NT2/D1 (cell line): Measurements from ENCODE around the gene SS18.

ENCODE experiments used
- SUZ12 ChIP-seq: IDR thresholded peaks from 2 replicates; pipeline ENCODE4 v1.6.1; 2011; ENCODE audit not compliant: insufficient read length, insufficient read depth; ENCODE audit errors: extremely low read depth
- YY1 ChIP-seq: IDR thresholded peaks from 2 replicates; pipeline ENCODE4 v1.6.1; 2011; ENCODE audit not compliant: insufficient read length, insufficient read depth
- ZNF274 ChIP-seq: IDR thresholded peaks from 2 replicates; pipeline ENCODE4 v1.6.1; 2011; ENCODE audit warnings: mild to moderate bottlenecking, low read depth, low read length

DNA sequence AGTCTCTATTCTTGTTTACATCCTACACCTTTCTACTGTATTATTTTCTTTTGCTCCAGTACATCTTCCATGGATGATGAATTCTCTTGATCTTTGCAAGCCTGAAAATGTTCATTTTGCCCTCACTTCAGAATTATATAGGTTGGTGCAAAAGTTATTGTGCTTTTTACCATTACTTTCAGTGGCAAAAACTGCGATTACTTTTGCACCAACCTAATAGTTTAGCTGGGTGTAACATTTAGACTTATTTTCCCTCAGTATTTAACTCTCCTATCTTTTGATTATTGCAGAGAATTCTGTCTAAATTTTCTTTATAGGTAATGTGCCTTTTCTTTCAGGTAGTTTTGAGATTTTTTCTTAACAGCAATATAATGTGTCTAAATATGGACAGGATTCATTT is 81.8 kb downstream of the SS18 start:
- TF ChIP-seq SUZ12 (no peak), YY1 (no peak), ZNF274 (no peak)
